Endothelial cell of umbilical vein (primary cell): ENCODE results near the gene MCM9. TPM values are rescaled to one million over a fixed set of nuclear protein-coding genes. Genes with fewer than 3 reads are reported as not detected.

Source experiments
- BruUV-seq: library from RNA; stranded (reverse); fragments of 400-500 nt; replicated peaks from 2 replicates; lab custom pipeline; 2021; lab: Mats Ljungman, UMichigan
- CTCF ChIA-PET: fragments of 300-600, 350-600 bp; sonication (Branson Sonifier 250); formaldehyde crosslinking; loops from one replicate; lab custom pipeline; 2021; ENCODE audit warnings: antibody characterized with exemption, inconsistent platforms; lab: Charles Lee
- POLR2A ChIA-PET: fragments of 300-600, 350-600 bp; sonication (Branson Sonifier 250); formaldehyde crosslinking; loops from one replicate; lab custom pipeline; 2021; ENCODE audit warnings: antibody characterized with exemption, inconsistent platforms; lab: Charles Lee
- DNase-seq: peaks from one replicate; pipeline ENCODE4 v3.0.0-alpha.2; 2011; ENCODE audit warnings: low read depth, low spot score
- FAIRE-seq: peaks from 2 replicates; lab custom pipeline; 2011; peaks lifted over from hg19 to GRCh38; lab: Jason Lieb, UNC
- H2AFZ ChIP-seq: 2 replicates; pipeline ENCODE4 v1.6.0; 2012; ENCODE audit warnings: low read depth, low read length, control low read depth, inconsistent platforms
- H3K27ac ChIP-seq: 2 replicates; pipeline ENCODE4 v1.5.1; 2011; ENCODE audit warnings: low read depth, mild to moderate bottlenecking, control low read depth, low read length, moderate library complexity; ENCODE audit not compliant: insufficient read depth
- H3K27me3 ChIP-seq, 2 experiments: 2 replicates each; pipeline versions ENCODE4 v1.6.0 to v1.6.1; 2011; ENCODE audit warnings: low read length in 2 of 2, mixed read lengths in 1 of 2; ENCODE audit not compliant: control insufficient read depth in 2 of 2, insufficient read depth in 2 of 2
- H3K36me3 ChIP-seq, 2 experiments: 2 replicates in 1 of 2; 3 replicates in 1 of 2; pipeline ENCODE4 v1.5.1; 2011; ENCODE audit warnings: low read length in 2 of 2, mild to moderate bottlenecking in 1 of 2, moderate library complexity in 1 of 2; ENCODE audit not compliant: control insufficient read depth in 2 of 2, insufficient read depth in 2 of 2; ENCODE audit errors: extremely low read depth in 1 of 2
- H3K4me1 ChIP-seq: 3 replicates; pipeline ENCODE4 v1.5.1; 2011; ENCODE audit warnings: mild to moderate bottlenecking, low read length; ENCODE audit not compliant: control insufficient read depth, insufficient read depth; ENCODE audit errors: extremely low read depth
- H3K4me2 ChIP-seq: 2 replicates; pipeline ENCODE4 v1.6.1; 2011; ENCODE audit warnings: low read length, control low read depth, mixed read lengths; ENCODE audit not compliant: insufficient read depth
- H3K4me3 ChIP-seq, 3 experiments: fragments of 200-600 bp in 1 of 3; sonication (generic), shearing (Covaris generic) in 1 of 3; replicated peaks in 1 of 3; 2 replicates each; pipeline ENCODE4 v1.5.1; 2011 to 2016; ENCODE audit warnings: control low read depth in 3 of 3, low read length in 3 of 3, mild to moderate bottlenecking in 2 of 3, inconsistent platforms in 1 of 3, low read depth in 1 of 3, moderate library complexity in 1 of 3; ENCODE audit not compliant: insufficient read depth in 1 of 3
- H3K79me2 ChIP-seq: 2 replicates; pipeline ENCODE4 v1.6.0; 2012; ENCODE audit warnings: low read length, inconsistent platforms; ENCODE audit not compliant: control insufficient read depth, insufficient read depth
- H3K9ac ChIP-seq: replicated peaks from 2 replicates; pipeline ENCODE3; 2011; ENCODE audit warnings: low read length, control low read depth; ENCODE audit not compliant: insufficient read depth; ENCODE audit errors: extremely low read depth
- H3K9me1 ChIP-seq: replicated peaks from 3 replicates; pipeline ENCODE4 v1.6.0; 2011; ENCODE audit warnings: mild to moderate bottlenecking, low read length; ENCODE audit not compliant: control insufficient read depth, insufficient read depth; ENCODE audit errors: extremely low read depth
- H3K9me3 ChIP-seq: replicated peaks from 2 replicates; pipeline ENCODE4 v1.5.1; 2012; ENCODE audit warnings: low read length, inconsistent platforms; ENCODE audit not compliant: control insufficient read depth, insufficient read depth
- H4K20me1 ChIP-seq: replicated peaks from 2 replicates; pipeline ENCODE3; 2011; ENCODE audit warnings: mild to moderate bottlenecking, low read length; ENCODE audit not compliant: control insufficient read depth, insufficient read depth; ENCODE audit errors: extremely low read depth
- EZH2 ChIP-seq: IDR thresholded peaks from 2 replicates; pipeline ENCODE4 v1.6.1; 2012; ENCODE audit warnings: borderline replicate concordance, low read depth, mild to moderate bottlenecking, moderate library complexity, low read length, inconsistent platforms; ENCODE audit not compliant: severe bottlenecking
- FOS ChIP-seq: IDR thresholded peaks from 2 replicates; pipeline ENCODE4 v1.6.1; 2011; ENCODE audit warnings: mild to moderate bottlenecking, low read length, moderate library complexity, borderline replicate concordance; ENCODE audit not compliant: insufficient read depth
- GATA2 ChIP-seq: IDR thresholded peaks from 2 replicates; pipeline ENCODE4 v1.7.0; 2011; ENCODE audit warnings: low read depth, mild to moderate bottlenecking, moderate library complexity, mixed read lengths, low read length; ENCODE audit not compliant: insufficient read length, insufficient read depth
- JUN ChIP-seq: IDR thresholded peaks from 2 replicates; pipeline ENCODE4 v1.6.1; 2011; ENCODE audit warnings: borderline replicate concordance, low read depth; ENCODE audit not compliant: insufficient read length, insufficient read depth
- MAX ChIP-seq: IDR thresholded peaks from 2 replicates; pipeline ENCODE4 v1.6.1; 2011; ENCODE audit not compliant: insufficient read depth, insufficient read length
- MYC ChIP-seq: IDR thresholded peaks from one replicate; pipeline ENCODE4 v1.6.1; 2011; ENCODE audit warnings: mild to moderate bottlenecking, low read depth, low read length
- POLR2A ChIP-seq: IDR thresholded peaks from 2 replicates; pipeline ENCODE4 v1.6.1; 2012; ENCODE audit warnings: low read depth, mild to moderate bottlenecking, control low read depth, low read length
- POLR2AphosphoS5 ChIP-seq: IDR thresholded peaks from 2 replicates; pipeline ENCODE4 v1.6.1; 2012; ENCODE audit warnings: low read depth, mild to moderate bottlenecking, control low read depth, low read length, moderate library complexity; ENCODE audit not compliant: insufficient read depth
- dilution Hi-C: fragments of 300-500 bp; cut with MboI; formaldehyde crosslinking; loops from one replicate; pipeline ENCODE4 v1.15.0; 2019; ENCODE audit warnings: low sequenced_read_pairs; ENCODE audit not compliant: extremely low pct_ligation_motif_present
- intact Hi-C: fragments of 100-400 bp; cut with micrococcal nuclease; formaldehyde crosslinking; loops from one replicate; pipeline ENCODE4 v1.10.0; 2022
- polyA plus RNA-seq, 4 experiments: library from polyadenylated mRNA; depleted of rRNA in 3 of 4; stranded (reverse) in 3 of 4; unstranded in 1 of 4; fragments of >200 nt; gene quantifications; 2 replicates each; pipeline versions ENCODE4 v1.2.1 to v1.2.3, GENCODE V29; 2011 to 2012; ENCODE audit warnings: missing spikeins in 1 of 4
- total RNA-seq: library from RNA; stranded (reverse); gene quantifications from 2 replicates; pipeline ENCODE4 v1.2.3, GENCODE V29; 2021
- TF ChIP-seq, protein P1 (sequence below), 2 donors: IDR thresholded peaks; 1 replicate in 1 of 2; 2 replicates in 1 of 2; pipeline ENCODE4 v1.5.1; 2011; ENCODE audit warnings: low read length in 2 of 2, mild to moderate bottlenecking in 2 of 2, moderate library complexity in 2 of 2, control low read depth in 1 of 2, inconsistent platforms in 1 of 2, low read depth in 1 of 2; ENCODE audit not compliant: insufficient read depth in 1 of 2; ENCODE audit errors: extremely low read depth in 1 of 2

MCM9 gene
- total and polyA plus RNA-seq, 2 donors (not counting 3 experiments of a cell fraction or from before 2014, with no cell fraction given): 2.0 to 14.1 TPM

DNA sequence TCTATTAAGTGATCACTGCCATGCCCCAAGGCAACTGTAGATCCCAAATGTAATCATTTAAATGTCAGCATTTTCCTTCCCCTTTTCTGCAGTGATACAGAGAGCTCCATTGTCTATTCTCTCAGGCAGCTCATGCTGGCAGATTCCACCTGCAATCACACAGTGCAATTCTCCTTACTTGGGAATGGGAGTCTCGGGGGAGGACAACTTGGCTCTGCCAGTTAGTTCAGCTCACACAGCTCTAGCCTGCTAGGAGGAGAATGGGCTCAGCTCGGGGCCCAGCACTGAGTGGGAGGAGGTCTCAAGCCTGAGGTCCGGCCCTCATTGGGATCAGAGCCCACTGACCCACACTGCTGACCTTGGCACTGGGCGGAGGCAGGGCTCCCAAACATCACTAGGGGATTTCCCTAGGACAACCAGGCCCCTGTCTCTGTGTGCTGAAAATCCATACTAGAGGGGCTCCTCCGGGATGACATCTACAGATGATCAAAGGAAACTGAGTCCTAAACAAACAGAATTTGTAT, 150.3 kb downstream of the MCM9 start:
- no peak for DNase-seq
- no peaks in the 10 kb centered on the region for H3K9me3 ChIP-seq
- dilution Hi-C loops (no loop called here), intact Hi-C loops (no loop called here)
- H3K4me3 ChIP-seq: no peak overlapping the region
- no peak overlapping the region for H3K27ac ChIP-seq
- H3K79me2 ChIP-seq: no peaks in the 10 kb centered on the region
- no peak for FAIRE-seq
- H3K4me2 ChIP-seq: no peak overlapping the region
- H3K9ac ChIP-seq: no peak overlapping the region
- H3K36me3 ChIP-seq: no peaks in the 10 kb centered on the region
- BruUV-seq: no TSS peak
- no peaks in the 10 kb centered on the region for H4K20me1 ChIP-seq
- TF ChIP-seq POLR2AphosphoS5: no peak
- no peak for TF ChIP-seq EZH2
- no peak for TF ChIP-seq MYC
- TF ChIP-seq GATA2: no peak
- TF ChIP-seq FOS: no peak
- TF ChIP-seq POLR2A: no peak
- TF ChIP-seq, protein P1, sequence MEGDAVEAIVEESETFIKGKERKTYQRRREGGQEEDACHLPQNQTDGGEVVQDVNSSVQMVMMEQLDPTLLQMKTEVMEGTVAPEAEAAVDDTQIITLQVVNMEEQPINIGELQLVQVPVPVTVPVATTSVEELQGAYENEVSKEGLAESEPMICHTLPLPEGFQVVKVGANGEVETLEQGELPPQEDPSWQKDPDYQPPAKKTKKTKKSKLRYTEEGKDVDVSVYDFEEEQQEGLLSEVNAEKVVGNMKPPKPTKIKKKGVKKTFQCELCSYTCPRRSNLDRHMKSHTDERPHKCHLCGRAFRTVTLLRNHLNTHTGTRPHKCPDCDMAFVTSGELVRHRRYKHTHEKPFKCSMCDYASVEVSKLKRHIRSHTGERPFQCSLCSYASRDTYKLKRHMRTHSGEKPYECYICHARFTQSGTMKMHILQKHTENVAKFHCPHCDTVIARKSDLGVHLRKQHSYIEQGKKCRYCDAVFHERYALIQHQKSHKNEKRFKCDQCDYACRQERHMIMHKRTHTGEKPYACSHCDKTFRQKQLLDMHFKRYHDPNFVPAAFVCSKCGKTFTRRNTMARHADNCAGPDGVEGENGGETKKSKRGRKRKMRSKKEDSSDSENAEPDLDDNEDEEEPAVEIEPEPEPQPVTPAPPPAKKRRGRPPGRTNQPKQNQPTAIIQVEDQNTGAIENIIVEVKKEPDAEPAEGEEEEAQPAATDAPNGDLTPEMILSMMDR (IDR thresholded peaks at IDR 0.05; ENCODE audit: extremely low read depth in 1 of 2, insufficient read depth in 1 of 2, low read depth in 1 of 2, low read length in 2 of 2): no peak
- TF ChIP-seq MAX: no peak
- TF ChIP-seq JUN: no peak
- ChIA-PET POLR2A (interaction anchor here (0.7 kb wide), 1 partner anchor 75 kb away, joined by 3 read pairs; no protein-coding TSS in a partner anchor), CTCF (interaction anchor here (0.8 to 2.0 kb wide), 6 partner anchors 9 to 500 kb away, joined by 3 to 9 read pairs (median 4); no protein-coding TSS in a partner anchor)
- no peaks in the 10 kb centered on the region for H3K9me1 ChIP-seq
- peaks cover 1 to 5% of the 10 kb centered on the region in 2 experiments for H3K27me3 ChIP-seq
- H2AFZ ChIP-seq: no peak overlapping the region
- peaks cover 7% of the 10 kb centered on the region for H3K4me1 ChIP-seq
